NCI-H1048 (cell line): ENCODE data around the gene PIGS.
"Not testable (repeated sequence)": the region's sequence is repeated elsewhere in the genome, so short reads cannot be mapped to it uniquely, and the experiment has no call there.

Experiments
- DNase-seq: peaks from one replicate; lab custom pipeline; 2025; lab: John Stamatoyannopoulos, UW

PIGS gene

GRCh38 chr17:28571361-28572122 lies at the start of gene PIGS:
Gene PIGS (minus strand): TSS chr17:28571524. CDS start chr17:28571496, 28 bp downstream.
- peak; percentile 88 for DNase-seq

GRCh38 chr17:28620010-28620409 lies 48.7 kb upstream of the PIGS start:
- no peak for DNase-seq

DNA sequence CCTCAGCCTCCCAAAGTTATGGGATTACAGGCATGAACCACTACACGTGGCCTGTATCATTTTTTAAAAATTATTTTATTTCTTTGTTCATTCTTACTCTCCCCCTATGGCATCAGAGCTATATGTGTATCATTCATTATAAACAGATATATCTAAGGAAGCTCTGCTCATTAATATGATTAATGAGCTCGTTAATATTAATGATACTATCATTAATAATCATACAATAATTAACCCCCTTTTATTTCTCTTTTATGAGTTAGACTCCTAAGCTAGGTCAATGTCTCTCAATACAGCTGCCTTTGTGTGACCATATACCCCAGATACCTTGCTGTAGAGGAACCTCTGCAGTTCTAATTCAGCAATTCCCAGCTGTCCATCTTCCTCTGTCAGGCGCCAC lies 47.1 kb upstream of the PIGS start:
- no peak for DNase-seq

DNA sequence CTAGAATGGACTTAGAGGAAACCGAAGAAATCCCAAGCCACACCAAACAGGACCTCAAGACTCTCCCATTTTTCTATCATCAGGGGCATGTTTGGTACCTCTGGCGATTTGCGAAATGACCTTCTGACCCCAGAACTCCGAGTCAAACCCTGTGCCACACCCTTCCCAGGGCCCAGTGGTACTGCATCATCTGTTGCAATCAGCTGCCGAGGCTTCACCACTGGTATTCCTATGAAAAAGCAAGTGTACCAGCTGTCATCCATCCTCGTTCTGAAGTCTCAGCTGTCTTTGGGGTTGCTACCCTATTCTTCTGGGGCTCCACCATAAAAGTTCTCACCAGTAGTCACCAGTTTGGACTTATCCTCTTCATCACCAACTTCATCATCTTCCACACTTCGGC lies 45.0 kb upstream of the PIGS start:
- no peak for DNase-seq

DNA sequence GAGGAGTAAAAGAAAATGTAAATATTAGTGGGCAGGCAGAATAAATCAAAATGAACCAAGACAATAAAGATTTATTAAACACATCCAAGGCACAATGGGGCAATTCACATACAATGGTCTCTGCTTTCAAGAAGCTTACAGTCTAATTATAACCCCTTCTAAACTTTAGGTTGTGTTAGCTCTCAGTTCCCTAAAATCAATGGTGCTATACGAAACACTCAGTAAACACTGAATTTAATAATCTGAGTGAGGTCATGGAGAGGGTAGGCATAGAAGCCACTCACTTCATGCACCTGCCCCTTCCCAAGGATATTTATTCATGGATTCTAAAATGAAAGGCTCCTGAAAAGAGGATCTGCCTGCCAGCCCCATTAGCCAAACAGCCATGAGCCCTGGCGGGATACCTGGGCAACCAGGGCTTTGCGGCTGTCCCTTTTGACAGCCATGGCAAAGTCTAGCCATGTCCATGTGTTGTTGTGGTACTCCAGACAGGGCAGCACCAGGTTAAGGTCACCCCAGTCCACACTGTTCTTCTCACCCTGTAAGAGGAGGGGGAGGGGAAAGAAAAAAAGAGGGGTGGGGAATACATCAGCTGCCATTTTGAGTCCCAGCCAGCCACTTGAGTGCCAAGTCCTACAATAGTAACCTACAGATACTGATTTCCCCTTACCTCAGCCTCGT lies 44.1 kb upstream of the PIGS start:
- no peak for DNase-seq

GRCh38 chr17:28613931-28614381 lies 42.6 kb upstream of the PIGS start, which contains the start of gene RSKR:
Gene RSKR (minus strand): TSS chr17:28614185. CDS start chr17:28614161, 24 bp downstream.
- DNase-seq: no peak

DNA sequence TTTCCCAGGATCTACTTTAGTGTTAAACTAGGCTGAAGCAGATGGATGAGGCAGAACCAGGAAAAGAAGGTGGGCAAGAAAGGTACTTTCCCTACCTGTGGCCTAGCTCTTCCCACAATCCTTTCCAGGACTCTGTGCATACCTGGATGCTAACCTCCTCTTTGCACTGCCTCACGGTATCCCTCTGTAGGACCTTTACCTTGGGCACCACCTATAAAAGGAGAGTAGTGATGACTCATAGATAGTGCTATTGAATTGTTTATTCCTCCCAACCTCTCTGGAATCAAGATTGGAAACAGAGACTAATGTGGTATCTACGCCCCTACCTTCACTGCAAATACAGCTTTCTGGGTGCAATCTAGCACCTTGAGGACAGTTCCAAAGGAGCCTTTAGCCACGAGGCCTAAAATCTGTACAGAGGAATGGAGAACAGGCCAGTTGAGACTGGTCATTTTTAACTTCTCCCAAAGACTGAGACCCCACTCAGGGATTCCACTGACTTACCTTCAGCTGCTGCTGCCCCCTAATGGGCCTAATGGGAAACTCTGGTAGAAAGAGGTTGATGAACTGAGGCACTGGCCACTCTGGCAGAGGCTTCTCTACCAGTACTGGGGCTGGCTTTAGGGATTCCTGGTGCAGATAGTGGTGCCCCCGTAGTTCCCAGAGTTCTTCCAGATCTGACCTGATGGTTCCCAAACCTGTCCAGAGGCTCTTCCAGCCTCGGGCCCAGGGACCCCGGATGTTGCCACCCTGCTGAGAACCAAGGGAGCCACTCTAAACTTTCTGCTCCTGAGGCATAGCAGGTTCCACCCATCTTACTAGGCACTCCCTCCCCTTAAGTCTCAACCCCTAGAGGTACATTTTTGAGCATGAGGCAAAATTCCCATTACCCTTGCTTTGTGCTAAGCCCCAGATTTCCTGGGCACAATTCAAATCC lies 41.9 kb upstream of the PIGS start:
- no peak for DNase-seq

DNA sequence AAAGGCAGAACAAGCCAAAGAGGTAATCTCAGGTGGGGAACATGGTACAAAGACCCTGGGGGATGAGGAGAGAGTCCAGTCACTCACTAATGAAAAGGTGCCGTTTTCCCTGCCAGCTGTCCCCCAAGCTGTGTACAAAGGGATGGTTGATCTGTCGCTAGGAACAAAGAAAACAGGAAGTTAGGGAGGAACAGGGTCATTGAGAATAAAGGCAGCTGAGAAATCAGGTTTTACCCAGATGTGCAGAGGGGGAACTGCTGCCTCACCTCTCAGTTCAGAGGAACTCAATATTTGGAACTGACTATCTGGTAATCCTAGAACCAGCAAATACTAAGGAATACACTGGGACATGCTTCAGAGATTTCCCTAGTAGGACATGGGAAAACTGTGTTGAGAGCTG lies 41.2 kb upstream of the PIGS start:
- DNase-seq: no peak

- DNase-seq: no peak
Observed at GRCh38 chr17:28610376-28610775, 39.1 kb upstream of the PIGS start.

DNA sequence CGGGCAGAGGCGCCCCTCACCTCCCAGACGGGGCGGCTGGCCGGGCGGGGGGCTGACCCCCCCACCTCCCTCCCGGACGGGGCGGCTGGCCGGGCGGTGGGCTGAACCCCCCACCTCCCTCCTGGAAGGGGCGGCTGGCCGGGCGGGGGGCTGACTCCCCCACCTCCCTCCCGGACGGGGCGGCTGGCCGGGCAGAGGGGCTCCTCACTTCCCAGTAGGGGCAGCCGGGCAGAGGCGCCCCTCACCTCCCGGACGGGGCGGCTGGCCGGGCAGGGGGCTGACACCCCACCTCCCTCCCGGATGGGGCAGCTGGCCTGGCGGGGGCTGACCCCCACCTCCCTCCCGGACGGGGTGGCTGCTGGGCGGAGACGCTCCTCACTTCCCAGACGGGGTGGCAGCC lies 32.7 kb upstream of the PIGS start:
- not testable (repeated sequence) for DNase-seq

- peak; percentile 25 for DNase-seq
Observed at GRCh38 chr17:28599311-28600184, 28.2 kb upstream of the PIGS start.

GRCh38 chr17:28598799-28599310 lies 27.5 kb upstream of the PIGS start, which contains the start of gene SPAG5:
Gene SPAG5 (minus strand): TSS chr17:28599025. CDS start chr17:28598946, 79 bp downstream.
- peak; percentile 76 for DNase-seq

- DNase-seq: no peak
Observed at GRCh38 chr17:28598389-28598788, 27.1 kb upstream of the PIGS start.

- DNase-seq: no peak
Observed at GRCh38 chr17:28597606-28598383, 26.5 kb upstream of the PIGS start.

DNA sequence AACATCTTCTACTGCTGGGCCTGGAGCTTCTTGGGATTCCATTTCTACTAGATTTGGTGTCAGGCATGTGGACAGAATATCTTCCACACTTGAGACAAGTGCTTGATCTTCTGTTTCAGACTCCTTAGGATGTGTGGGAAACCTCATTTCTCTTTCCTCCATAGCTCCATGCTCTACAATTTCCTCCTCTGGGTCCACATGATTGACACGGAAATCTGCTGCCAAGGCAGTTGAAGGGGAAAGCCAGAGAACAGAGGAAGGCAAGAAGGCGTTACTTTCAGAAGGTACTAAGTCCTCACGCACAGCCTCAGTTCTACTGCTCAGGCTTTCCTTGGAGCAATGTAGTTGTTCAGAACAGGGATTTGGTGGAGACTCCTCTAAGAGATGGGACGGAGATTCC lies 20.9 kb upstream of the PIGS start:
- DNase-seq: no peak

DNA sequence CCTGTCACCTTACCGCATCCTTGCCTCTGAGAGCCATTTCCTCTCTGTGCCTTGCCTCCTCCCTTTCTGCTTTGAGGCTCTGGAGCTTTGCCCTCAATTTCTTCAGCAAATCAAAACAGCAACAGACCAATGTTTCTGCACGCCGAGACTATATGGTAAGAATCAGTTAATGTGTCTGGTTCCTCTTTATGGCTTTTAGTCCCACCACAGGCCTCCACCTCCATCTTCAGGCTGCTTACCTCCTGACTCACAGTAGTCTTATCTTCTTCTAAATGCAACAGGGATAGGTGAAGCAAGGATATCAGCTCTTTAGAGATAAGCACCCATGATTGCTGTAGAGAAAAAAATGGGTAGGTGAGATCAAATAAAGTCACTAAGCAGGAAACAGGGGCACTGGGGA lies 14.5 kb upstream of the PIGS start:
- DNase-seq: no peak

DNA sequence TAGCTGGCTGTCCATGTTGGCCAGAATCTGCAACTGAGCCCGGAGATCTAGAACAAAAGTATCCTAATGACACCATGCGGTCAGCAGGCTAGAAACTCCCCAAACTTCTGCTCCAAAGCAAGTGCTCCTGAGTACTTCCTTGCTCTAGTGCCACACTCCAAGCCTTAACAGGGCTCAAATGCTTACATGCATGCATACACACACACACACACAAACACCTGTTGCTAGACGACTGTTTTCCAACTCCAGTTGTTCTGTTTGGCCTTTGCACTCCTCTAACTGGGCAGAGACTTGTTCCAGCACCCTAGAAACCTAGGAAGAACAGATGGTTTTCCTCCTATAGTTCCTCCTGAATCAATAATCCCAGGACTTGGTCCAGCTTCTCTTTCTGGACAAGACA lies 13.1 kb upstream of the PIGS start:
- DNase-seq: no peak

DNA sequence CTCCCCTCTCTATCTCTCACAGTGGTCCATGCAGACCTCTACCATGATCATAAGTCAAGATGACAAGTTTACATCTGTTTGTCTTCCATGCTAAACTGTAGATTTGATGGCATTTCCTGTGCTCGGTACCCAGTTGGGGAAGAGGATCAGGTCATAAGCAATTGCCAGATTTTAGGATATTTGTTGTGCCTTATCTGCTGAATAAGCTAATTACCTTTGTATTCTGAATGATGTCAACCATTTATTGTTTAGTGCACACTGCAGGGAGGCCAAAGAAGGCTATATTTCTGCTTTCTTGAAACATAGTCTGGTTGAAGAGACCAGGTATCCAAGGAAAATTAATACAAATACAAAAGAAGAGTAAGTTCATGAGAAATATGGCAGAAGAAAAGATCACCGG lies 11.2 kb upstream of the PIGS start:
- DNase-seq: no peak

- no peak for DNase-seq
Observed at GRCh38 chr17:28580959-28581358, 9.6 kb upstream of the PIGS start.

DNA sequence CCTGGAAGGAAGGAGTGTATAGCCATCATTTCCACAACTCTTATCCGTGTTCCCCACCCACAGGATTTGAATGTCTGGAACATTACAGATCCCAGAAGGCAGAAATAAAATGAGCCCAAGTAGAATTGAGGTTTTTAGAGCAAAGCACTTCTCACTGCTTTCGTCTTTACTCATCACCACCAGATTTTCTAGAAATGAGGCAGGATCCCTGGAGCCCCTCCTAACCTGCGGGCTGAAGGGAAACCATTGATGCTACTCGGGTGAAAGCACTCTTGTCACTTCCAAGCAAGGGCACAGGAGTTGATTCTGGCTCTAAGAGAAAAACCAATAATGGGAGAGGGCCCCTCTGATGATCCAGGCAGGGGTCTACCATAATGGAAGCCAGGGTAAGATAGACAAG lies 8.2 kb upstream of the PIGS start:
- no peak for DNase-seq
